IMR-90 (cell line): ENCODE results near the gene PPA2. TPM values are rescaled to one million over a fixed set of nuclear protein-coding genes. Genes with fewer than 3 reads are reported as not detected.

ENCODE experiments used
- ATAC-seq: fragments of 200-7000 bp; cut with Tn5 transposase; 2 replicates; pipeline ENCODE4 v1.9.1; 2020; ENCODE audit warnings: low read depth, mild to moderate bottlenecking, moderate library complexity
- BruUV-seq: library from RNA; stranded (reverse); fragments of 400-500 nt; replicated peaks from 2 replicates; lab custom pipeline; 2021; lab: Mats Ljungman, UMichigan
- CTCF ChIA-PET: fragments of 300-600 bp; formaldehyde crosslinking; extraction: SDS; loops from one replicate; lab custom pipeline; 2021; ENCODE audit warnings: antibody characterized with exemption; lab: Yijun Ruan, JAX
- POLR2A ChIA-PET: fragments of 300-600 bp; sonication (Branson Sonifier 250); formaldehyde crosslinking; loops from one replicate; lab custom pipeline; 2022; ENCODE audit warnings: antibody characterized with exemption; ENCODE audit not compliant: unreplicated experiment; lab: Charles Lee
- DNase-seq: peaks from one replicate; pipeline ENCODE4 v3.0.0; 2013
- H2AFZ ChIP-seq: replicated peaks from 2 replicates; pipeline ENCODE3; 2013; ENCODE audit warnings: low read length, mild to moderate bottlenecking; ENCODE audit not compliant: poor library complexity
- H2AK5ac ChIP-seq: 2 replicates; pipeline ENCODE4 v1.6.1; 2013; ENCODE audit warnings: low read depth, low read length, inconsistent platforms
- H2AK9ac ChIP-seq: replicated peaks from 2 replicates; pipeline ENCODE3; 2013; ENCODE audit warnings: mild to moderate bottlenecking, low read depth, low read length, moderate library complexity; ENCODE audit not compliant: poor library complexity
- H2BK120ac ChIP-seq: 2 replicates; pipeline ENCODE4 v1.6.1; 2013; ENCODE audit warnings: low read depth, low read length, inconsistent platforms
- H2BK15ac ChIP-seq: 3 replicates; pipeline ENCODE4 v1.6.1; 2013; ENCODE audit warnings: low read depth, low read length, inconsistent platforms
- H2BK20ac ChIP-seq: 2 replicates; pipeline ENCODE4 v1.6.1; 2013; ENCODE audit warnings: low read depth, mild to moderate bottlenecking, inconsistent platforms, low read length, moderate library complexity
- H2BK5ac ChIP-seq: 2 replicates; pipeline ENCODE4 v1.6.1; 2013; ENCODE audit warnings: mild to moderate bottlenecking, low read depth, low read length, inconsistent platforms; ENCODE audit not compliant: poor library complexity, severe bottlenecking
- H3K14ac ChIP-seq: replicated peaks from 2 replicates; pipeline ENCODE4 v1.6.1; 2013; ENCODE audit warnings: low read depth, low read length, inconsistent platforms
- H3K18ac ChIP-seq: 2 replicates; pipeline ENCODE4 v1.6.1; 2013; ENCODE audit warnings: low read depth, low read length, control low read depth
- H3K23ac ChIP-seq: 2 replicates; pipeline ENCODE4 v1.6.1; 2013; ENCODE audit warnings: low read depth, low read length, inconsistent platforms
- H3K27ac ChIP-seq: 2 replicates; pipeline ENCODE4 v1.5.1; 2013; ENCODE audit warnings: mild to moderate bottlenecking, control low read depth, low read length; ENCODE audit not compliant: insufficient read depth
- H3K27me3 ChIP-seq: 2 replicates; pipeline ENCODE4 v1.6.1; 2013; ENCODE audit warnings: low read length; ENCODE audit not compliant: control insufficient read depth, insufficient read depth
- H3K36me3 ChIP-seq: 2 replicates; pipeline ENCODE4 v1.6.1; 2013; ENCODE audit warnings: low read length, mixed read lengths; ENCODE audit not compliant: control insufficient read depth, insufficient read depth
- H3K4ac ChIP-seq: 2 replicates; pipeline ENCODE4 v1.6.1; 2013; ENCODE audit warnings: low read depth, low read length, inconsistent platforms
- H3K4me1 ChIP-seq: 2 replicates; pipeline ENCODE4 v1.6.1; 2013; ENCODE audit warnings: low read length, mixed read lengths; ENCODE audit not compliant: control insufficient read depth, insufficient read depth
- H3K4me2 ChIP-seq: 2 replicates; pipeline ENCODE4 v1.6.1; 2013; ENCODE audit warnings: low read depth, mild to moderate bottlenecking, control low read depth, low read length, moderate library complexity
- H3K4me3 ChIP-seq: 2 replicates; pipeline ENCODE4 v1.5.1; 2013; ENCODE audit warnings: low read depth, mild to moderate bottlenecking, control low read depth, low read length, moderate library complexity; ENCODE audit not compliant: insufficient read depth
- H3K56ac ChIP-seq: 2 replicates; pipeline ENCODE4 v1.6.1; 2013; ENCODE audit warnings: low read length, inconsistent platforms; ENCODE audit not compliant: insufficient read depth; ENCODE audit errors: extremely low read depth
- H3K79me1 ChIP-seq, 2 experiments: 2 replicates each; pipeline ENCODE4 v1.6.1; 2013; ENCODE audit warnings: low read length in 2 of 2, inconsistent platforms in 1 of 2, low read depth in 1 of 2
- H3K9ac ChIP-seq: 2 replicates; pipeline ENCODE4 v1.6.1; 2013; ENCODE audit warnings: low read depth, low read length, control low read depth
- H3K9me1 ChIP-seq: 2 replicates; pipeline ENCODE4 v1.6.1; 2013; ENCODE audit warnings: low read length, inconsistent platforms; ENCODE audit not compliant: insufficient read depth
- H3K9me3 ChIP-seq: 2 replicates; pipeline ENCODE4 v1.6.1; 2013; ENCODE audit warnings: low read length; ENCODE audit not compliant: control insufficient read depth, insufficient read depth
- H4K20me1 ChIP-seq: 2 replicates; pipeline ENCODE4 v1.6.1; 2013; ENCODE audit warnings: low read length, inconsistent platforms; ENCODE audit not compliant: insufficient read depth
- H4K5ac ChIP-seq: 2 replicates; pipeline ENCODE4 v1.6.1; 2013; ENCODE audit warnings: mild to moderate bottlenecking, low read depth, low read length, control low read depth
- H4K8ac ChIP-seq, 2 experiments: 2 replicates each; pipeline ENCODE4 v1.6.1; 2013; ENCODE audit warnings: low read depth in 2 of 2, low read length in 2 of 2, control low read depth in 1 of 2, inconsistent platforms in 1 of 2
- H4K91ac ChIP-seq: 2 replicates; pipeline ENCODE4 v1.6.1; 2013; ENCODE audit warnings: low read depth, low read length, inconsistent platforms; ENCODE audit not compliant: insufficient read depth
- MXI1 ChIP-seq: IDR thresholded peaks from 2 replicates; pipeline ENCODE4 v1.6.1; 2012; ENCODE audit warnings: low read depth, mild to moderate bottlenecking, low read length, moderate library complexity, borderline replicate concordance
- WGBS, 2 experiments: methylation state at CpG; one replicate each; pipeline versions ENCODE4 v1.1.5 to v1.1.7; 2013; ENCODE audit warnings: missing lambda C conversion rate in 2 of 2; ENCODE audit not compliant: insufficient read length in 1 of 2; ENCODE audit errors: extremely low coverage in 2 of 2; 5-methylcytosine and 5-hydroxymethylcytosine counted together
- dilution Hi-C: fragments of 300-500 bp; cut with HindIII; formaldehyde crosslinking; loops from one replicate; pipeline ENCODE4 v1.14.3; 2018; ENCODE audit warnings: low sequenced_read_pairs; ENCODE audit not compliant: unreplicated experiment
- in situ Hi-C: fragments of 300-500 bp; cut with MboI; formaldehyde crosslinking; loops from 3 replicates; pipeline ENCODE4 v1.14.3; 2019; ENCODE audit warnings: low sequenced_read_pairs, inconsistent platforms, mixed read lengths
- intact Hi-C: fragments of 100-400 bp; cut with micrococcal nuclease; formaldehyde crosslinking; loops from 2 replicates; pipeline ENCODE4 v1.10.0; 2022
- polyA plus RNA-seq, 3 experiments: library from polyadenylated mRNA; depleted of rRNA; stranded (reverse); fragments of >200 nt; gene quantifications; 2 replicates each; pipeline ENCODE4 v1.2.3, GENCODE V29; 2012; ENCODE audit warnings: low replicate concordance in 1 of 3
- total RNA-seq: library from RNA; depleted of rRNA; stranded (reverse); fragments of >200 nt; gene quantifications from 2 replicates; pipeline ENCODE4 v1.2.3, GENCODE V29; 2012

PPA2 gene
- total and polyA plus RNA-seq, 2 of the 4 experiments (the other 2 are of a cell fraction) = 43.1 to 52.5 TPM

DNA sequence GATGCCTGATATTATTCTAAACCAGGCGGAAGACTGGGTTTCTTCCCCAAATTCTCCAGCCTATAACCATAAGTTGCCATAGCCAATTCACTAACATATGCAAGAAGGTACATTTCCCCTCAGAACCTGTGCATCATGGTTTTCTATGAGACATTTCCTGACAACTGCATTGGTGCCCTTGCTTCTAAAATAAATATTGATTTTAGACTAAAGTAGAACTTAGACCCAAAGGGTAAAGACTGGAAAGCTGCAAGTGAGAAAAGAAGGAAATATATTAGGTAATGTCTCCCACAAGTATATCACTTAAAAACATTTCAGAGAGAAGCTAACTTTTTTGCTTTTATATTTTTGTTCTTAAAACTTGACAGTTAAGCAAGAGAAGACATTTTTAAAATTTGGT is 125.1 kb downstream of the PPA2 start:
- ChIA-PET POLR2A (no interaction called here), CTCF (no interaction called here)
- H2AK5ac ChIP-seq = no peak overlapping the region
- H3K14ac ChIP-seq = no peak overlapping the region
- no peak overlapping the region for H2BK5ac ChIP-seq
- no peak overlapping the region for H2BK15ac ChIP-seq
- H3K79me1 ChIP-seq = no peaks in the 10 kb centered on the region
- DNase-seq = no peak
- H3K27me3 ChIP-seq = no peaks in the 10 kb centered on the region
- dilution Hi-C loops (no loop called here), in situ Hi-C loops (no loop called here), intact Hi-C loops (no loop called here)
- 100% methylated on average over 1 of the region's 1 CpG; no CpG with 5 or more reads in 1 of the 2 experiments for WGBS, 2 experiments
- H3K27ac ChIP-seq = no peak overlapping the region
- peaks cover 1% of the 10 kb centered on the region; the same call in 1 of the 2 replicates for H3K4me1 ChIP-seq
- H3K4ac ChIP-seq = no peak overlapping the region
- TF ChIP-seq MXI1 = no peak
- no peaks in the 10 kb centered on the region for H3K9me1 ChIP-seq
- no peak overlapping the region for H3K9ac ChIP-seq
- H3K56ac ChIP-seq = no peak overlapping the region
- H4K5ac ChIP-seq = no peak overlapping the region
- no peak overlapping the region for H4K8ac ChIP-seq
- H2AK9ac ChIP-seq = no peak overlapping the region
- H4K20me1 ChIP-seq = no peaks in the 10 kb centered on the region
- H2BK120ac ChIP-seq = no peak overlapping the region
- no peaks in the 10 kb centered on the region for H3K9me3 ChIP-seq
- H3K23ac ChIP-seq = no peak overlapping the region
- BruUV-seq = no TSS peak
- no peak overlapping the region for H3K4me2 ChIP-seq
- H3K36me3 ChIP-seq = no peaks in the 10 kb centered on the region
- no peak overlapping the region for H3K18ac ChIP-seq
- H2BK20ac ChIP-seq = no peak overlapping the region
- H2AFZ ChIP-seq = no peak overlapping the region
- no peak overlapping the region for H4K91ac ChIP-seq
- no peak overlapping the region for H3K4me3 ChIP-seq
- ATAC-seq = no peak
